A673 (cell line): ENCODE results near the gene HOOK2. TPM values are rescaled to one million over a fixed set of nuclear protein-coding genes. Genes with fewer than 3 reads are reported as not detected.
A peak's percentile ranks its signal among the peaks of the same experiment; 100 is the strongest.

Source experiments
- BruUV-seq: library from RNA; stranded (reverse); fragments of 400-500 nt; replicated peaks from 2 replicates; lab custom pipeline; 2021; lab: Mats Ljungman, UMichigan
- CTCF ChIA-PET: fragments of 300-600 bp; sonication (Branson Sonifier 250); formaldehyde crosslinking; loops from one replicate; lab custom pipeline; 2022; ENCODE audit warnings: antibody characterized with exemption; lab: Charles Lee
- POLR2A ChIA-PET: fragments of 300-600 bp; sonication (Branson Sonifier 250); formaldehyde crosslinking; loops from one replicate; lab custom pipeline; 2022; ENCODE audit warnings: antibody characterized with exemption; ENCODE audit not compliant: low non-redundant PET; lab: Charles Lee
- DNase-seq: peaks from one replicate; pipeline ENCODE4 v3.0.0-alpha.2; 2015; ENCODE audit warnings: low spot score
- H3K27ac ChIP-seq: fragments of 200-600 bp; sonication (generic); 2 replicates; pipeline ENCODE4 v1.5.1; 2016; ENCODE audit warnings: mixed run types, low read depth, mild to moderate bottlenecking, mixed read lengths, antibody characterized with exemption, low read length; ENCODE audit not compliant: poor library complexity, severe bottlenecking
- H3K27me3 ChIP-seq: fragments of 200-600 bp; sonication (generic); replicated peaks from 2 replicates; pipeline ENCODE4 v1.6.1; 2017; ENCODE audit warnings: mixed run types, low read depth, mild to moderate bottlenecking, mixed read lengths, antibody characterized with exemption, low read length; ENCODE audit not compliant: insufficient read depth, poor library complexity
- H3K36me3 ChIP-seq: fragments of 200-600 bp; sonication (generic); 2 replicates; pipeline ENCODE4 v1.6.1; 2016; ENCODE audit warnings: mixed run types, mild to moderate bottlenecking, mixed read lengths, antibody characterized with exemption, low read length; ENCODE audit not compliant: insufficient read depth, poor library complexity, severe bottlenecking
- H3K4me1 ChIP-seq: fragments of 200-600 bp; sonication (generic); 2 replicates; pipeline ENCODE4 v1.6.1; 2017; ENCODE audit warnings: mixed run types, mild to moderate bottlenecking, mixed read lengths, antibody characterized with exemption, low read length; ENCODE audit not compliant: insufficient read depth, poor library complexity, severe bottlenecking
- H3K4me3 ChIP-seq: fragments of 200-600 bp; sonication (generic); 2 replicates; pipeline ENCODE4 v1.5.1; 2016; ENCODE audit warnings: low read depth, mixed run types, mild to moderate bottlenecking, mixed read lengths, low read length; ENCODE audit not compliant: poor library complexity, severe bottlenecking
- H3K9me3 ChIP-seq: fragments of 200-600 bp; sonication (generic); 2 replicates; pipeline ENCODE4 v1.6.1; 2016; ENCODE audit warnings: mixed run types, low read depth, mild to moderate bottlenecking, mixed read lengths, antibody characterized with exemption, low read length; ENCODE audit not compliant: poor library complexity, severe bottlenecking
- CTCF ChIP-seq: fragments of 300-800, 200-600 bp; sonication (generic); conservative IDR thresholded peaks from 2 replicates; pipeline ENCODE4 v1.5.1; 2017; ENCODE audit warnings: low read depth, mild to moderate bottlenecking, antibody characterized with exemption, low read length, moderate library complexity, mixed read lengths
- EZH2 ChIP-seq: fragments of 200-600 bp; sonication (generic); IDR thresholded peaks from 2 replicates; pipeline ENCODE4 v1.6.1; 2017; ENCODE audit warnings: borderline replicate concordance, low read depth, mild to moderate bottlenecking, mixed read lengths, antibody characterized with exemption, low read length; ENCODE audit not compliant: poor library complexity, severe bottlenecking
- intact Hi-C: fragments of 100-400 bp; cut with micrococcal nuclease; formaldehyde crosslinking; loops from one replicate; pipeline ENCODE4 v1.10.0; 2022; ENCODE audit not compliant: unreplicated experiment
- total RNA-seq: library from RNA; stranded (reverse); gene quantifications from 2 replicates; pipeline ENCODE4 v1.2.3, GENCODE V29; 2021

HOOK2 gene
- total RNA-seq, 1 experiment from 2014 or later: 25.8 TPM

- TF ChIP-seq CTCF (no peak), EZH2 (no peak)
- peak overlapping the region; percentile 96 for H3K27ac ChIP-seq
- CTCF ChIA-PET: no interaction called here
- H3K36me3 ChIP-seq: no peaks in the 10 kb centered on the region
- POLR2A ChIA-PET: no interaction called here
- no peaks in the 10 kb centered on the region for H3K27me3 ChIP-seq
- H3K4me1 ChIP-seq: peaks cover 51% of the 10 kb centered on the region
- DNase-seq: no peak
- no peak overlapping the region for H3K4me3 ChIP-seq
- H3K9me3 ChIP-seq: no peaks in the 10 kb centered on the region
- intact Hi-C loops: no loop called here
- no TSS peak for BruUV-seq
Observed at GRCh38 chr19:12784394-12784870, 9.1 kb upstream of the HOOK2 start.

- H3K36me3 ChIP-seq: no peaks in the 10 kb centered on the region
- H3K27ac ChIP-seq: peak overlapping the region; percentile 96
- peaks cover 51% of the 10 kb centered on the region for H3K4me1 ChIP-seq
- H3K9me3 ChIP-seq: no peaks in the 10 kb centered on the region
- intact Hi-C loops: no loop called here
- ChIA-PET POLR2A (no interaction called here), CTCF (no interaction called here)
- H3K4me3 ChIP-seq: no peak overlapping the region
- no peak for DNase-seq
- no peaks in the 10 kb centered on the region for H3K27me3 ChIP-seq
- no TSS peak for BruUV-seq
- no peak for TF ChIP-seq CTCF
Observed at GRCh38 chr19:12783849-12784393, 8.6 kb upstream of the HOOK2 start.

- no peaks in the 10 kb centered on the region for H3K9me3 ChIP-seq
- ChIA-PET CTCF (interaction anchor here (0.5 to 1.0 kb wide), 2 partner anchors 17 to 63 kb away, joined by 3 to 5 read pairs; no protein-coding TSS in a partner anchor), POLR2A (no interaction called here)
- H3K36me3 ChIP-seq: no peaks in the 10 kb centered on the region
- no peak for DNase-seq
- intact Hi-C loops: no loop called here
- TF ChIP-seq CTCF (no peak), EZH2 (no peak)
- H3K27me3 ChIP-seq: no peaks in the 10 kb centered on the region
- H3K4me1 ChIP-seq: peaks cover 51% of the 10 kb centered on the region
- peak overlapping the region; percentile 96 for H3K27ac ChIP-seq
- H3K4me3 ChIP-seq: peak overlapping the region; percentile 57
- BruUV-seq: no TSS peak
Observed at GRCh38 chr19:12783291-12783848, 8.0 kb upstream of the HOOK2 start.
